Thoracic aorta (tissue), 2 donors: Measurements from ENCODE around the gene FN1. TPM values are rescaled to one million over a fixed set of nuclear protein-coding genes. Genes with fewer than 3 reads are reported as not detected.

Experiments used
- ATAC-seq: fragments of 150-250 bp; one replicate; pipeline ENCODE4 v1.8.0; 2017; ENCODE audit warnings: low read depth; ENCODE audit not compliant: insufficient number of reproducible peaks, low FRiP score
- DNase-seq: peaks from one replicate; pipeline ENCODE4 v3.0.0-alpha.2; 2020; ENCODE audit warnings: low spot score
- H3K27ac ChIP-seq, 2 donors: fragments of 200-600 bp; sonication (generic); 1 replicate in 1 of 2; 2 replicates in 1 of 2; pipeline ENCODE4 v1.5.1; 2016; ENCODE audit warnings: mild to moderate bottlenecking in 2 of 2, moderate library complexity in 2 of 2
- H3K27me3 ChIP-seq: fragments of 200-600 bp; sonication (generic); replicated peaks from 2 replicates; pipeline ENCODE4 v1.6.0; 2016; ENCODE audit warnings: mild to moderate bottlenecking; ENCODE audit not compliant: insufficient read depth
- H3K36me3 ChIP-seq: fragments of 200-600 bp; sonication (generic); one replicate; pipeline ENCODE4 v1.5.1; 2016
- H3K4me1 ChIP-seq, 2 donors: fragments of 200-600 bp; sonication (generic); 1 replicate in 1 of 2; 2 replicates in 1 of 2; pipeline versions ENCODE4 v1.5.1 to v1.6.0; 2016; ENCODE audit warnings: low read depth in 2 of 2, mild to moderate bottlenecking in 1 of 2; ENCODE audit not compliant: control insufficient read depth in 1 of 2
- H3K4me3 ChIP-seq: fragments of 200-600 bp; sonication (generic); 2 replicates; pipeline ENCODE4 v1.5.1; 2016; ENCODE audit warnings: mild to moderate bottlenecking
- H3K9me3 ChIP-seq: fragments of 200-600 bp; sonication (generic); 2 replicates; pipeline ENCODE4 v1.5.1; 2016
- total RNA-seq, 2 donors: library from RNA; depleted of rRNA; stranded (reverse); fragments of >200 nt; gene quantifications; one replicate each; pipeline versions ENCODE4 v1.1.0 to v1.2.3, GENCODE V29; 2016
- TF ChIP-seq, protein P1 (sequence below): fragments of 200-600 bp; sonication (generic); IDR thresholded peaks from one replicate; pipeline ENCODE4 v1.5.1; 2019; ENCODE audit warnings: antibody characterized with exemption

Gene FN1
- total RNA-seq, 2 donors from 2014 or later = 6,415 to 8,882 TPM

DNA sequence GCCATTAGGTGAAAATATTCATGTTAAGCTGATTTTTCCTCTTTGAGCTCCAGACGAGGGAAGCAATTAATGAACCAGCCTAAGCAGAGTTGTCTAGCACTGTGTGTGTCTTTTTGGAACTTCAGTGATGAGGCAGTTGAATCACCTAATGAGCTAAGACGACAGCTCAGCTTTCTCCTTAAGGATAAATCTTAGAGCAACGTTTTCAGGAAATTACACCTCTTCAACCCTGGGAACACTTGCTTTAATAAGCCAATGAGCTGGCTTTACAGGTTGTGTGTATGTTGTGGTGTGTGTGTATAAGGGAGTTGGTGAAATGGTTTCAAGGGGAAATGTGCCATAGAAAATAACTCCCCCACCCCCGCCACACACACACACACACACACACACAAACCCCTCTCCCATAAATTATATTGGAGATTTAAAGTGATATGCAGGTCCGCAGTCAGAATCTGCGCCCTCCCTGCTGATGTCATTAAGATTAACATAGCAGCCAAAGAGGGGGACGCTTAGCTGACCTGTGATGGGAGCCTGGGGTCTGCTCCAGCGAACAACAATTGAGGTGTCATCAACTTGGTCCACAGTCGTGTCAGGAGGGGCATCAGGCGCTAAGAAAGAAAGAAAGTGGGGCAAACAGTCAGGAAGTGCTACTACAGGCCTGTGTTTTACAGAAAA lies 28.1 kb downstream of the FN1 start:
- ATAC-seq (no peak), DNase-seq (no peak)
- Histone ChIP-seq H3K27me3 (no peaks in the 10 kb centered on the region), H3K4me3 (no peak overlapping the region), H3K9me3 (no peaks in the 10 kb centered on the region), H3K4me1 (peaks cover 11 to 57% of the 10 kb centered on the region in 2 donors), H3K27ac (peak overlapping the region; percentile 4 to 51), H3K36me3 (peaks cover 76% of the 10 kb centered on the region)
- TF ChIP-seq, protein P1, sequence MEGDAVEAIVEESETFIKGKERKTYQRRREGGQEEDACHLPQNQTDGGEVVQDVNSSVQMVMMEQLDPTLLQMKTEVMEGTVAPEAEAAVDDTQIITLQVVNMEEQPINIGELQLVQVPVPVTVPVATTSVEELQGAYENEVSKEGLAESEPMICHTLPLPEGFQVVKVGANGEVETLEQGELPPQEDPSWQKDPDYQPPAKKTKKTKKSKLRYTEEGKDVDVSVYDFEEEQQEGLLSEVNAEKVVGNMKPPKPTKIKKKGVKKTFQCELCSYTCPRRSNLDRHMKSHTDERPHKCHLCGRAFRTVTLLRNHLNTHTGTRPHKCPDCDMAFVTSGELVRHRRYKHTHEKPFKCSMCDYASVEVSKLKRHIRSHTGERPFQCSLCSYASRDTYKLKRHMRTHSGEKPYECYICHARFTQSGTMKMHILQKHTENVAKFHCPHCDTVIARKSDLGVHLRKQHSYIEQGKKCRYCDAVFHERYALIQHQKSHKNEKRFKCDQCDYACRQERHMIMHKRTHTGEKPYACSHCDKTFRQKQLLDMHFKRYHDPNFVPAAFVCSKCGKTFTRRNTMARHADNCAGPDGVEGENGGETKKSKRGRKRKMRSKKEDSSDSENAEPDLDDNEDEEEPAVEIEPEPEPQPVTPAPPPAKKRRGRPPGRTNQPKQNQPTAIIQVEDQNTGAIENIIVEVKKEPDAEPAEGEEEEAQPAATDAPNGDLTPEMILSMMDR = no peak

DNA sequence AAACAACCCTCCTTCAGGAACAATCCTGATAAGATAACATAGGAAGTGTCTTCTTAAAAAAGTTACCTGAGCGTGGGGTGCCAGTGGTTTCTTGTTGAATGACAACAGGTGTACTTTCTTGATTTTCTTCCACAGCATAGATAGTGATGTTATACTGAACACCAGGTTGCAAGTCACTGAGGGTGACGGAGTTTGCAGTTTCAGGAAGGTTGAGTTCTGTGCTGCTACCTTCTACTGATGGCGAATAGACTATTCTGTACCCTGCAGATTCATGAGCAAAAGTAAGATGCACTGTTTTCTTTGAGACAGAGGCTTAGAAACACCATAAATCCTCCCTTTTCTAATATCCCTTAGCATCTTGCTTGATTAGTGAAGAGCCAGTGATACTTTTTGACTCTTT lies 28.8 kb downstream of the FN1 start:
- H3K9me3 ChIP-seq = no peaks in the 10 kb centered on the region
- peaks cover 12 to 60% of the 10 kb centered on the region in 2 donors for H3K4me1 ChIP-seq
- H3K27me3 ChIP-seq = no peaks in the 10 kb centered on the region
- H3K4me3 ChIP-seq = no peak overlapping the region
- TF ChIP-seq, protein P1 = no peak
- DNase-seq (no peak), ATAC-seq (no peak)
- peak overlapping the region in 1 of 2 donors; percentile 35 for H3K27ac ChIP-seq
- H3K36me3 ChIP-seq = peaks cover 74% of the 10 kb centered on the region

DNA sequence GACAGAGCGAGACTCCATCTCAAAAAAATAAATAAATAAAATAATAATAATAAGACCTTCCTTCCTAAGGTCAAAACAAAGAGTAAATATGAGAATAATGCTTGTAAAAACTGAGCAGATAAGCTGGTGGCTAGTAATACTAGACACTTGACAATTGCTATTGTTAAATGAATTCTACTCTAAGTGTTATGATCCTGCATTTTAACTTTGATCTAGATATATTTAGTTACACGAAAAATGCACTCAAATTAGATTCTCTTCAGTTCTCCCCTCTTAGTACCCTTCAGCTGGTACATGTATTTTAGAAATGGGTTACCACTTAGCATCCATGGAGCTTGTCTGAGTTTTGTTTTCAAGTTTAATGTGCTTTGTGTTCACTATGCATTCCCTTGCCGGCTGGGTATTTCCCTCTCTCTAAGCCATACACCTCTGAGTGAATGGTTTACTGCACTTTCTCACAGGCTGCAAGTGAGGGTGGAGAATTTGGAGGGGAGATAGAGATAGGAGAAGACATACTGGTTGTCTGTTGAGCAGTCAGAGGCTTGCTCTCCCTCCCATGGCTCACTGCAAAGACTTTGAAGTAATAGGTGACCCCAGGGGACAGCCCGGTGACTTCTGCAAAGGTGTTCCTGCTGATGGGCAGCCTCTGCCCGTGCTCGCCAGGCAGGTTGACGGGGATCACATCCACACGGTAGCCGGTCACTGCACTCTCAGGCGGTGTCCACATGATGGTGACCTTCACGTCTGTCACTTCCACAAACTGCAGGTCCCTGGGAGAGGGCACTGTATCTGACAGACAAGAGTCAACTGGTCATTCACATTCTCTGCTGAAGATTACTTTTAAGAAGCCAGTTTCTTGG lies 29.9 kb downstream of the FN1 start:
- no peak overlapping the region for H3K4me3 ChIP-seq
- H3K36me3 ChIP-seq = peaks cover 73% of the 10 kb centered on the region
- no peak for ATAC-seq
- H3K4me1 ChIP-seq = peaks cover 8 to 59% of the 10 kb centered on the region in 2 donors
- no peaks in the 10 kb centered on the region for H3K9me3 ChIP-seq
- DNase-seq = no peak
- peak overlapping the region; percentile 10 to 57 for H3K27ac ChIP-seq
- no peaks in the 10 kb centered on the region for H3K27me3 ChIP-seq
- TF ChIP-seq, protein P1 = no peak

DNA sequence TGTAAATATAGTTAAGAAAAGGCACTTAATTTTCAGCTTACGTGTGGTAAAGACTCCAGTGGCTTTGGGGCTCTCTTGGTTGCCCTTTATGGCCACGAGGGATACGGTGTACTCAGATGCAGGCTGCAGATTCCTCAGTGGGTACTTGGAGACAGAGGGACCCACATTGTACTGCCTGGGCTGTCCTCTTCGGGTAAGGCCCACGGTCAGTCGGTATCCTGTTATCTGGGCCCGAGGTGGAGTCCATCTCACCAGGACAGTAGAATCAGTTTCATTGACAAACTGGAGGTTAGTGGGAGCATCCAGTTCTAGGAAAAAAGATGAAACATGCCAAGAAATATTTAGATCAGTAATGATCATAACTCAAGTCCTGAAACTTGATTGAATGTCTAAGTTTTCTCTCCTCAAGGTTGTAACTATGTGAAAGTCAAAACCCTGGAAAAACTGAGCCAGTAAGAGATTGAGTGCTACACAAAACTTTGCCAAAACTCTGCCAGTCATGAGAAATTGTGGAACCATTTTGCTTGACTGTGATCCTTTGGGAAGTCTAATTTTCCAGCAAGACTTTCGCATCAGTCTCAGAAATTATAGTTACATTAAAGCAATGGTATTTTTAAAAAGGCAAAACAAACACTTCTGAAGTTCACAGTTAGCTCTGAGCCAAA lies 31.4 kb downstream of the FN1 start:
- H3K27me3 ChIP-seq = no peaks in the 10 kb centered on the region
- ATAC-seq (no peak), DNase-seq (no peak)
- H3K4me1 ChIP-seq = peaks cover 8 to 57% of the 10 kb centered on the region in 2 donors
- no peaks in the 10 kb centered on the region for H3K9me3 ChIP-seq
- H3K4me3 ChIP-seq = no peak overlapping the region
- H3K27ac ChIP-seq = peak overlapping the region; percentile 45 to 47
- H3K36me3 ChIP-seq = peaks cover 66% of the 10 kb centered on the region
- TF ChIP-seq, protein P1 = no peak
